22Rv1 (cell line): ENCODE results near the gene COQ2.
A peak's percentile ranks its signal among the peaks of the same experiment; 100 is the strongest.
"Not testable (repeated sequence)": the region's sequence is repeated elsewhere in the genome, so short reads cannot be mapped to it uniquely, and the experiment has no call there.

ENCODE experiments used
- H3K27ac ChIP-seq: fragments of 450-650 bp; 2 replicates; pipeline ENCODE4 v1.5.1; 2017
- ZFX ChIP-seq: fragments of 450-650 bp; IDR thresholded peaks from 2 replicates; pipeline ENCODE4 v1.6.1; 2017; ENCODE audit warnings: antibody characterized with exemption, borderline replicate concordance
- TF ChIP-seq, protein P1 (sequence below): fragments of 450-650 bp; IDR thresholded peaks from 2 replicates; pipeline ENCODE4 v1.5.1; 2017; ENCODE audit warnings: mild to moderate bottlenecking

COQ2 gene

DNA sequence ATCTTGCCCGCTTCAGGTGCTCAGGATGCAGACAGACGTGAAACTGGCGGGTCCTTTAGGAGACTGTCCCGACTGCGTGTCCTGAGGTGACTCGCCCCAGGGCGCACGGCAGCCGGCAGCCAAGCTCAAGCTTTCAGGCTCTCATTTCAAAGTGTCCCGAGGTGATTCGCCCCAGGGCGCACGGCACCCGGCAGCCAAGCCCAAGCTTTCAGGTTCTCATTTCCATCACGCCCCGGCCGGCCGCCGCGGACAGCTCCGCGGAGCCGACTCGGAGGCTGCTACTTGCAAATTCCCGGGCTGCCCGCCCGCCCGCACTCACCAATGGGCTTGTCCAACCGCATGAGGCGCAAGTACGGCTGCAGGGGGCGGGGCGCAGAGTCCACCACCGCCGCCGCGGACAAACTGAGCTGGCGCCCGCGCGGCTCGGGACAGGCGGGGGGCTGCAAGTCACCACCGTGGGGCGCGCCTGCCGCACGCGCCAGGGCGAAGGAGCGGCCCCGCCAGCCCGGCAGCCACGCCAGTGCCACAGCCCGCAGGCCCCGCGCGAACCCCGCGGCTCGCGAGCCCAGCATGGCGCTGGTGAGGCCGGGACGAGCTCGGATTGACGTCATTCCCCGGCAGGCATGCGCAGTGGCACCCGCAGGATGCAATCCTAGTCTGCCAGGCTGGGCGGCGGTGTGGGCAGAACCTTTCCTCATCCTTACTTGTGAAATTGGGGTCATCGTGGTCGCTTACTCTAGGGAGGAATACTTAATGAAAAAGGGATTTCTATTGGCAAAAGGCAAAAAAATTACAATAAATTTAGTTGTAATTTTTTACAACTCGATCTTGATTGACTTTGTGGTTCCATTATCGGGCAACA lies at the start of gene COQ2:
COQ2 (minus strand) TSS at position 606 of the 862 bp plus-strand sequence; CDS start at position 572, 34 bp downstream.
- TF ChIP-seq, protein P1, sequence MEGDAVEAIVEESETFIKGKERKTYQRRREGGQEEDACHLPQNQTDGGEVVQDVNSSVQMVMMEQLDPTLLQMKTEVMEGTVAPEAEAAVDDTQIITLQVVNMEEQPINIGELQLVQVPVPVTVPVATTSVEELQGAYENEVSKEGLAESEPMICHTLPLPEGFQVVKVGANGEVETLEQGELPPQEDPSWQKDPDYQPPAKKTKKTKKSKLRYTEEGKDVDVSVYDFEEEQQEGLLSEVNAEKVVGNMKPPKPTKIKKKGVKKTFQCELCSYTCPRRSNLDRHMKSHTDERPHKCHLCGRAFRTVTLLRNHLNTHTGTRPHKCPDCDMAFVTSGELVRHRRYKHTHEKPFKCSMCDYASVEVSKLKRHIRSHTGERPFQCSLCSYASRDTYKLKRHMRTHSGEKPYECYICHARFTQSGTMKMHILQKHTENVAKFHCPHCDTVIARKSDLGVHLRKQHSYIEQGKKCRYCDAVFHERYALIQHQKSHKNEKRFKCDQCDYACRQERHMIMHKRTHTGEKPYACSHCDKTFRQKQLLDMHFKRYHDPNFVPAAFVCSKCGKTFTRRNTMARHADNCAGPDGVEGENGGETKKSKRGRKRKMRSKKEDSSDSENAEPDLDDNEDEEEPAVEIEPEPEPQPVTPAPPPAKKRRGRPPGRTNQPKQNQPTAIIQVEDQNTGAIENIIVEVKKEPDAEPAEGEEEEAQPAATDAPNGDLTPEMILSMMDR: peak; percentile 56
- TF ChIP-seq ZFX: no peak
- peak within 1 kb of the TSS; percentile 83 for H3K27ac ChIP-seq

GRCh38 chr4:83331956-83332355 lies 47.4 kb upstream of the COQ2 start:
- no peak overlapping the region for H3K27ac ChIP-seq
- TF ChIP-seq, protein P1: no peak
- no peak for TF ChIP-seq ZFX

- no peak for TF ChIP-seq ZFX
- TF ChIP-seq, protein P1: no peak
These were observed 45.0 kb upstream of the COQ2 start for GRCh38 chr4:83329521-83330110.

DNA sequence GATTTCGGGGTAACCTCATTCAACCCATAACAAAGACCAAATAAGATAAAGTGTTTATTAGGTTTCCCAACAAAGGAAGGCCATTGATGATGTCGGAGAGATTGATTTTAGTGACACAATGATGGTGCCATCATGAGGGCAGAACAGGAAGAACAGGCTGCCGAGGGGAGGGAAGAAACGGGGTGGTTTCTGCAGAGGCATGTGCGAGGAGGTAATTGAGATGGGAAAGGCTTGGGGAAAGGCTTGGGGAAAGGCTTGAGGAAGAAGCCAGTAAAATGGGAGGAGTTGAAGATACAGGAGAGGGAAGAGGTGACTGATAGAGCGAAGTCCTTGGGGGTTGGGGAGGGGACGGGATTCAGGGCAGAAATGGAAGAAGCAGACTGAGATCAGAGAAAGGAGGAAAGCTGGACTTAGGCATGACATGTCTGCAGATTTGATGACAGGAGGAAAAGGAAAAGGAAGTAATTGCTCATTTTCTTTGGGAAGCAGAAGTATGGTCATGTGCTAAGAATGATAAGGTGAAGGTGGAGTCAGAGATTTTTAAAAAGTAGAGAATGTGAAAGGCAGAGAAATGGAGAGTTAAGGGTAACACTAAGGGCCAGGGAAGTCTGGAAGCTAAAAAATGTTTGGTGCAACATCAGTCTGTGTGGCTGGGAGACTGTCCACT lies 44.1 kb upstream of the COQ2 start:
- TF ChIP-seq, protein P1: no peak
- TF ChIP-seq ZFX: no peak
- no peak overlapping the region for H3K27ac ChIP-seq

More at GRCh38 chr4:83329521-83330110, 45.0 kb upstream of the COQ2 start:
- H3K27ac ChIP-seq: no peak overlapping the region

- H3K27ac ChIP-seq: no peak overlapping the region
- TF ChIP-seq ZFX: no peak
- TF ChIP-seq, protein P1: no peak
These were observed 41.9 kb upstream of the COQ2 start for GRCh38 chr4:83326546-83326945.

- not testable (repeated sequence) for H3K27ac ChIP-seq
These were observed 40.7 kb upstream of the COQ2 start for GRCh38 chr4:83325306-83325705.

GRCh38 chr4:83323136-83323535 lies 38.5 kb upstream of the COQ2 start:
- H3K27ac ChIP-seq: no peak overlapping the region

More at GRCh38 chr4:83323136-83323535, 38.5 kb upstream of the COQ2 start:
- TF ChIP-seq, protein P1: no peak
- no peak for TF ChIP-seq ZFX
